CD4-positive, alpha-beta T cell treated with Interleukin-21 for 1 hour (primary cell): ENCODE data around the gene NPEPPS.
A peak's percentile ranks its signal among the peaks of the same experiment; 100 is the strongest.

Experiments used
- DNase-seq: peaks from one replicate; pipeline ENCODE4 v3.0.0-alpha.2; 2020

Gene NPEPPS

DNA sequence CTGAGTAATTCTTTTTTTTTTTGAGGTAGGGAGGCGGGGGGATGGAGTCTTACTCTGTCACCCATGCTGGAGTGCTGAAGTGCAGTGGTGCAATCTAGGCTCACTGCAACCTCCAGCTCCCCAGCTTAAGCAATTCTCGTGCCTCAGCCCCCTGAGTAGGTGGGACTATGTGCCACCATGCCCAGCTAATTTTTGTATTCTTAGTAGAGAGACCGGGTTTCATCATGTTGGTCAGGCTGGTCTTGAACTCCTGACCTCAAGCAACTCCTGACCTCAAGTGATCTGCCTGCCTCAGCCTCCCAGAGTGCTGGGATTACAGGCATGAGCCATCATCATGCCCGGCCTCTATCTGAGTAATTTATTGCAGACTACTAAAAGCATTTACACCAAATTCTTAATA lies 138.2 kb downstream of the NPEPPS start:
- DNase-seq, result no peak

DNA sequence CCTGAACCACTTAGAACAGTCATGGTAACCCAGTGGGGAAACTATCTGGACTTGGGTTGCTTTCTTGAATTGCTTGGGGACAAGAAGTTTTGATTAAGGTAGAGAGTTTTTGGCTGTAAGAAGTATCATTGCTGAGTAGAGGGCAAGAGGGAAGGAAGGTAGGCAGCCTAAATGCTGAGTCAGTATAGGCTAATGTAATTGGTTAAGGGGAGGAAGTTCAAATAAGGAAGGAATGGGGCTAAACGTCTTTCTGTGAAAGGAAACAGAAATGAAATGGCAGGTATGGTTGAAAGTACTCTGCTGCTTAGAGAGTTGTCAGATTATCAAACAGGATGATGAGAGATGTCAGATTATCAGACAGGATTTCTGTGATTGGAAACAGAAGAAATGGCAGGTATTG lies 139.2 kb downstream of the NPEPPS start:
- DNase-seq, result peak; percentile 24
